ENCODE results near the gene SMIM35. TPM values are rescaled to one million over a fixed set of nuclear protein-coding genes. Genes with fewer than 3 reads are reported as not detected.

SMIM35 gene
- total and polyA plus RNA-seq, 2 of the 13 experiments (the other 11 are each of a cell fraction or from before 2014, with no cell fraction given), result not detected

DNA sequence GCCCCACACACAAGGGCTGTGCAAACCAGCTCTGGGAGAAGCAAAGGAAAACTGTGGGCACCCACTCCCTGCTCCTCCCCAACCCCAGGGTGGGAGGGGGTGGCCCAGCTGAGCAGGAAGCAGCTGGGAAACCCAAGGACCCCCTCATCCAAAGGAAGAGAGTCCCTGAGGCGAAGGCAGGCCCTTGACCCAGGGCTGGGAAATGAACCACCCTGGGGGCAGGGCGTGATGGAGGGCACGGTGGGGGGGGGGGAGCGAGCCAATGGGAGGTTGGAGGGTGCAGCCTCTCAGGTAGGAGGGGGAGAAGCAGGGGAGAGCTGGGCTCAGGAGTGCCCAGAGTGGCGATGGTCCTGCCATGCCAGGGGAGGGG lies 49.0 kb upstream of the SMIM35 start (continued):
- TF ChIP-seq NFAT5 (CRISPR knock-in tag; IDR thresholded peaks at IDR 0.05), result no peak
- TF ChIP-seq, protein P1, sequence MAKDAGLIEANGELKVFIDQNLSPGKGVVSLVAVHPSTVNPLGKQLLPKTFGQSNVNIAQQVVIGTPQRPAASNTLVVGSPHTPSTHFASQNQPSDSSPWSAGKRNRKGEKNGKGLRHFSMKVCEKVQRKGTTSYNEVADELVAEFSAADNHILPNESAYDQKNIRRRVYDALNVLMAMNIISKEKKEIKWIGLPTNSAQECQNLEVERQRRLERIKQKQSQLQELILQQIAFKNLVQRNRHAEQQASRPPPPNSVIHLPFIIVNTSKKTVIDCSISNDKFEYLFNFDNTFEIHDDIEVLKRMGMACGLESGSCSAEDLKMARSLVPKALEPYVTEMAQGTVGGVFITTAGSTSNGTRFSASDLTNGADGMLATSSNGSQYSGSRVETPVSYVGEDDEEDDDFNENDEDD (CRISPR knock-in tag; IDR thresholded peaks at IDR 0.05; ENCODE audit: borderline replicate concordance), result no peak
- no peak for TF ChIP-seq MEF2D (CRISPR knock-in tag; IDR thresholded peaks at IDR 0.05)
- TF ChIP-seq ZSCAN30 (CRISPR knock-in tag; IDR thresholded peaks at IDR 0.05), result no peak
- TF ChIP-seq ZNF33A (CRISPR knock-in tag; IDR thresholded peaks at IDR 0.05; ENCODE audit: borderline replicate concordance), result no peak

GRCh38 chr11:118135051-118135795 lies 48.5 kb upstream of the SMIM35 start:
- Histone ChIP-seq H3K4me2 (ENCODE audit: low read depth, low read length) (no peak overlapping the region), H3K27ac (ENCODE audit: extremely low read length, insufficient read depth, low read length) (no peak overlapping the region), H3K9me3 (ENCODE audit: low read length) (no peaks in the 10 kb centered on the region), H2AFZ (ENCODE audit: low read length) (no peak overlapping the region), H3K79me2 (ENCODE audit: insufficient read depth, low read length) (no peaks in the 10 kb centered on the region), H3K4me3 (replicated peaks in 1 of 3; ENCODE audit: insufficient read depth in 1 of 3, low read depth in 2 of 3, low read length in 3 of 3) (no peak overlapping the region), H3K36me3 (replicated peaks in 1 of 2; ENCODE audit: control insufficient read depth in 1 of 2, insufficient read depth in 2 of 2, low read length in 2 of 2) (no peaks in the 10 kb centered on the region), H4K20me1 (ENCODE audit: insufficient read depth, low read length) (no peaks in the 10 kb centered on the region), H3K9ac (ENCODE audit: insufficient read depth, low read depth, low read length) (no peak overlapping the region), H3K27me3 (ENCODE audit: control insufficient read depth in 1 of 2, insufficient read depth in 2 of 2, low read length in 2 of 2) (peaks cover 12 to 54% of the 10 kb centered on the region in 2 experiments; a peak in 4 of 5 replicates), H3K4me1 (ENCODE audit: insufficient read depth, low read length) (no peaks in the 10 kb centered on the region)
- in situ Hi-C loops (cut with HindIII; ENCODE audit: extremely low pct_ligation_motif_present, low pct_unique_long_range_greater_than_20kb), result loop anchor here (25.0 kb wide), 1 partner anchor 352 kb away; no protein-coding TSS in a partner anchor
- ATAC-seq (no peak), DNase-seq (ENCODE audit: low spot score) (no peak), FAIRE-seq (no peak)
- 6% methylated on average over 5 of the region's 7 CpGs for WGBS (ENCODE audit: low lambda C conversion rate)
- no TSS peak for BruUV-seq (replicated peaks)
- ChIA-PET CTCF (ENCODE audit: low intra/inter-chr PET ratio, low total read pairs) (no interaction called here), POLR2A (no interaction called here)
- intact Hi-C loops (cut with micrococcal nuclease; ENCODE audit: unreplicated experiment), result no loop called here
- TF ChIP-seq, protein P2, sequence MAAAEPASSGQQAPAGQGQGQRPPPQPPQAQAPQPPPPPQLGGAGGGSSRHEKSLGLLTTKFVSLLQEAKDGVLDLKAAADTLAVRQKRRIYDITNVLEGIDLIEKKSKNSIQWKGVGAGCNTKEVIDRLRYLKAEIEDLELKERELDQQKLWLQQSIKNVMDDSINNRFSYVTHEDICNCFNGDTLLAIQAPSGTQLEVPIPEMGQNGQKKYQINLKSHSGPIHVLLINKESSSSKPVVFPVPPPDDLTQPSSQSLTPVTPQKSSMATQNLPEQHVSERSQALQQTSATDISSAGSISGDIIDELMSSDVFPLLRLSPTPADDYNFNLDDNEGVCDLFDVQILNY (CRISPR knock-in tag; conservative IDR thresholded peaks at IDR 0.05), result no peak
- no peak for TF ChIP-seq ELF4 (CRISPR knock-in tag; IDR thresholded peaks at IDR 0.05; ENCODE audit: borderline replicate concordance)
- TF ChIP-seq TMF1 (CRISPR knock-in tag; IDR thresholded peaks at IDR 0.05; ENCODE audit: low read depth), result no peak
- no peak for TF ChIP-seq SCMH1 (CRISPR knock-in tag; IDR thresholded peaks at IDR 0.05; ENCODE audit: borderline replicate concordance)
- TF ChIP-seq, protein P3, sequence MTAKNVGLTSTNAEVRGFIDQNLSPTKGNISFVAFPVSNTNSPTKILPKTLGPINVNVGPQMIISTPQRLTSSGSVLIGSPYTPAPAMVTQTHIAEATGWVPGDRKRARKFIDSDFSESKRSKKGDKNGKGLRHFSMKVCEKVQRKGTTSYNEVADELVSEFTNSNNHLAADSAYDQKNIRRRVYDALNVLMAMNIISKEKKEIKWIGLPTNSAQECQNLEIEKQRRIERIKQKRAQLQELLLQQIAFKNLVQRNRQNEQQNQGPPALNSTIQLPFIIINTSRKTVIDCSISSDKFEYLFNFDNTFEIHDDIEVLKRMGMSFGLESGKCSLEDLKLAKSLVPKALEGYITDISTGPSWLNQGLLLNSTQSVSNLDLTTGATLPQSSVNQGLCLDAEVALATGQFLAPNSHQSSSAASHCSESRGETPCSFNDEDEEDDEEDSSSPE (CRISPR knock-in tag; IDR thresholded peaks at IDR 0.05), result no peak
